Caki2 (cell line): Measurements from ENCODE around the gene KCNS3. TPM values are rescaled to one million over a fixed set of nuclear protein-coding genes. Genes with fewer than 3 reads are reported as not detected.
A peak's percentile ranks its signal among the peaks of the same experiment; 100 is the strongest.

Experiments used
- DNase-seq: peaks from one replicate; pipeline ENCODE4 v3.0.0-alpha.2; 2015; ENCODE audit warnings: low read depth
- in situ Hi-C: cut with HindIII; loops from 2 replicates; pipeline ENCODE4 v1.10.0; 2016; ENCODE audit warnings: low sequenced_read_pairs, low pct_unique_long_range_greater_than_20kb, mixed read lengths
- total RNA-seq: library from RNA; depleted of rRNA; stranded (reverse); fragments of >200 nt; shearing (Covaris generic); gene quantifications from 2 replicates; pipeline ENCODE4 v1.2.3, GENCODE V29; 2014; ENCODE audit warnings: low replicate concordance

Gene KCNS3
- total RNA-seq, 1 experiment from 2014 or later = 75.3 TPM

DNA sequence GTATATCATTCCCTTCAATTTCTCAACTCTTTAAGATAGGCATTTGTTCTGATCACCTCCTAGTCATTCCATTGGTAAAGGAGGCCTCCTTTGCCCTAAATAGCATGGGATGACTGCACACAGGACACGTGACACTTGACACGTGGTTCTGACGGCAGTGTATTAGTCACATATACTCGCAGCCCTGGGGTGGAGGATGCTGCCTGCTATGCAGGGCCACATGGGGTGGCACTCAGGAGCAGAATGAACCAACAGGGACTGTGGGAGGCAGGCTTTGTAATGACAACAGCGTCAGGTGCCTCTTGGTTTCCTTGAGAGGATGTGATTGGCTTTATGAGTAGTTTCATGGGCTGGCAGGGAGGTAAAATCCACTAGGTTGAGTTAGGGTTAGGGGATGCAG lies 9.3 kb upstream of the KCNS3 start:
- DNase-seq = peak; percentile 86
- in situ Hi-C loops = no loop called here

DNA sequence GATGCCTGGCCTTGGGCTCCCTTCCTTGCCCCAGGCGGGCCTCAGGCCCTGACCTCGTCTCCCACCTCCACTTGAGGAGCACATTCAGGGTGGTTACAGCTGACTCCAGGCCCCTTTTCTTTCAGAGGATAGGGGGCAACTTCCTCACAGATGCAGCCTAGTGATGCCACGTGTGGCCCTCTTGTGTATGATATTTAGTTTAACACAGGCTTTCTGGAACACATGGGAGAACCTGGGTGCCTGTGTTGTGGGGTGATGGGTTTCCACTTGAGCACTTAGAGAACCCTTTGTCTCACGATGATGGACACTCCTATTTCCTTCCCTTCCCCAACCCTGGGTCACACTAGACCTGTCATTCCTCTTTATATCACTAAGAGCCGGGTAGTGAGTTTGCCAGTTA lies 6.8 kb upstream of the KCNS3 start:
- in situ Hi-C loops = no loop called here
- DNase-seq = no peak

DNA sequence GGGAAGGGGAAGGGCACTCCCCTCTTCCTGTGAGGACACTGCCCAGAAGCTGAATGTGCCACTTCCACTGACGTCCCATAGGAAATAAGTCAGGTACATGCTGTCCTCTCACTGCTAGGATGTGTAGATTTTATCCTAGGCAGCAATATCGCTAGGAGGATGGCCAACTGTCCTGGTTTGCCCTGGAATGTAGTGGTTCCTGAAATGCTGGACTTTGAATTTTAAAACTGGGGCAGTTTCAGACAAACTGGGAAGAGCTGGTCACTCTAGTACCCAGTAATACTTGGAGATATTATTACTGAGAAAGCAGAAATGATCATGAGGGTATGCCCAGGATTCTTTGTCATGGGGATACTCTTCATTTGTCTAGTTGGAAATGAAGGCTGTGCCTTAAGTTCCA lies 5.4 kb upstream of the KCNS3 start:
- no peak for DNase-seq
- in situ Hi-C loops = no loop called here

DNA sequence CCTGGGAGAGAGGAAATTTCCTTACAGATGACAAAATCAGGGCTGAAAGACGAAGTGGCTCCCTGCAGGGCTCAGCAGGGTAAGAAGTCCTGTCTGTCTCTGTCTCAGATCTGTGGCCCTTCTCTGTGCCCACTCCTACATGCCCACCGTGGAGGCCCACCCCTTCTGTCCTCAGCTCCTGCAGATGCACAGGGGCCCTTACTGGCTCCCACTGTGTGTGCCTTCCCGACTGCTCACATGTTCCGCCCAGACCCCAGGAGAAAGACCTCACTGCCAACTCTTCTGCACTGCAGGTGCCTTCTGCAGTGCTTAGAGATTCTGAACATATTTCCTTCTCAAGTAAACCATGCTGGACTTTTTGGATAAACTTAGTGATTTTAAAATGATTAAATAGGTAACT lies 1.9 kb upstream of the KCNS3 start:
- DNase-seq = no peak
- in situ Hi-C loops = no loop called here

DNA sequence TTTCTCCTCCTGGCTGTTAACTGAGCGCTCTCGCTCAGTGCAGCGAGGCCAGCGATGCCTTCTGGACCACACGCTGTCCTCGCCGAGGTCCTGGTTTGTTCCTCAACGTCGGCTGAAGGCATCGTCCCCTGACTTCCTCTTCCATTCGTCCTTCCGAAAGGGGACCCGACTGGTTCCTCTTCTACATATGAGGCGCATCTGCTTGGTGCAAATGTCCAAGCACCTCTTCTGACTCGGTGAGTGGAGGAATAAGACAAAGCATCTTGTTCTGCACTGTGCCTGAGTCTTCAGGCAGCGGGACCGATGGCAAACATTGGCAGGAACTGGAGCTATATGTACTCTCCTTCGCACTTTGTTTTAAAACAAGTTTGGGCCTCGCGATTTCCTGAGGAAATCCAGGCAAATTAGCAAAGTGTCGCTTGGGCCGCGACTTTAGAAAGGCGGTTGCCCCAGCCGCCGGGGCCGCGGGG lies 621 bp upstream of the KCNS3 start:
- in situ Hi-C loops = no loop called here

DNA sequence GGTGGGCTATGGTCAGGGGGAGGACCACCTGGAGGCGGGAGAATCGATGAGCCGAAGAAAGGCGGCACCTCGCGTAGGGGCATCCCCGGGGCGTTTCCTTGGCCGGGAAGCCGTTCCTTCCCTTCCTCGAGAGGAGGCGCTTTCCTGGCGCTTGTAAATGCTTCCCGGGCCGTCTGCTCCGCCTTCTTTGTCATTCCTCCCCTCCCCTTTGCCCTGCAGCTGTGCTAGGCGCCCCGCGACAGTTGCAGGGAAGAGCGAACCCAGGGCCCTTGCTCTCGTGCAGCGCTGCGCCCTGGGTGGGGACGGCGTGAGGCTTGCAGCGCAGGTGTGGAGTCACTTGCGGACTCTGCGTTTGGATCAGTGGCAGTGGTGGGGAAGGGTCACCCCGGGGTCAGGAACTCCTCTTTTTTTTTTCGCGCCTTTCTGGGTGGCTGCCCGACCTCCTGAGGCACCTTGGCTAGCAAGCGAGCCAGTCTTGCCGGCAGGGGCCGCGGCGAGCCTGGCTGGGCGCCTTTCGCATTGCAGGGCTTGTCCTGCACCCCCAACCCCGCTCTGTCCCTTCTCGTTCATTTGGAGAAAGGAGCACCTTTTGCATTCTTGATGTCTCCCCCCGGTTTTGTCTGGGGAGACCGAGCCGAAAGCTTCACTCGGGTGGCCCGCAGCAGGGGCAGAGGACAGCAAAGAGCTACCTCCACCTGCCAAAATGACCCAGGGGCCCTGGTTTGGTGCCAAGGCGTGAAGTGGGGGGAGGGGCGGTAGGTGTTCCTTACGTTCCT lies 858 bp downstream of the KCNS3 start:
- in situ Hi-C loops = no loop called here
- DNase-seq = peak; percentile 94

More for the DNA sequence above, 621 bp upstream of the KCNS3 start:
- no peak for DNase-seq

DNA sequence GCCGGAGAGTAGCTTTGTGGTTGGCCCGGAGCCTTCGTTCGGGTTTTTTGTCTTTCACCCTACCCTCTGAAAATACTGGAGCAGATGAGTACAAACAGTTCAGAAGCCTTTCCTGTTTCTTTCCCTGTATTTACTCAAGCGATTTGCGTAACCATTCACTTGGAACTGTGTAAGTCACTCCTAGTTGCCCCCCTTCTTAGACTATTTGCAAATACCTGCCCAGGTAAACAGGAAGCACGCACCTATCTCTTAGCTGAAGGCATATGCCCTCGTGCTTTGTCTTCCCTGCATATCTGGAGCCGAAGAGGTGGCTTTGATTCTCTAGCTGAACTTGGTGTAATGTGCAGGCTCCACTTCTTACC lies 1.4 kb downstream of the KCNS3 start:
- no peak for DNase-seq
- in situ Hi-C loops = no loop called here

DNA sequence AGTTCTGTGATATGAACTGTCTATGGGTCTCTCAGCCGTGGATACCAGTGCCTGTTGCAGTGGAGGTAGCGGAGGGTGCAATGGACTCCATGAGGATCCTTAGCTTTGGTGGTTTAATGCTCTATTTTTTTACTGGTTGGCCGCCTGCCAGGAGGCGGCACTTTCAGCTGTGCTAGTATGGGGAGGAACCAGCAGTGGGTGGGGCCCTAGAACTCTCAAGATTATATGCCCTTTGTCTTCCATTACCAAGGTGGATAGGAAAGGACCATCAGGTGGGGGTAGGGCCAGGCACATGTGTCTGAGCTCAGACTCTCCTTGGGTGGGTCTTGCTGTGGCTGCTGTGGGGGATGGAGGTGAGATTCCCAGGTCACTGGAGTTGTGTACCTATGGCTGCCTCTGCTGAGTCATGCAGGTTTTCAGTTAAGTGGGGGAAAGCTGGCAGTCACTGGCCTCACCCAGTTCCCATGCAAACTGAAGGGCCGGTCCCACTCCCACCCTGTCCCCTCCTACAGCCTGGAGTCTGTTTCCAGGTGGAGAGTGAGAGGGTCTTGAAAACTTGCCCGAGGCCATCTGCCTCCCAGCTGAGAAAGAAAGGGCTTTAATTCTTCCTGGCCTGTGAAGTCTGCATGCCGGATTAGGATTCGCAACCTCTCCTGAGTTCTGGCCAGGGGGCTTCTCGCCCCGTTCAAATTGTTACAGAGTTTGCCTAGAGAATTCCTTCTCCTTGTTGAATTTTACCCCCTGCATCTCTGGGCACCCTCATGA lies 14.5 kb downstream of the KCNS3 start:
- peak; percentile 95 for DNase-seq
- in situ Hi-C loops = no loop called here

DNA sequence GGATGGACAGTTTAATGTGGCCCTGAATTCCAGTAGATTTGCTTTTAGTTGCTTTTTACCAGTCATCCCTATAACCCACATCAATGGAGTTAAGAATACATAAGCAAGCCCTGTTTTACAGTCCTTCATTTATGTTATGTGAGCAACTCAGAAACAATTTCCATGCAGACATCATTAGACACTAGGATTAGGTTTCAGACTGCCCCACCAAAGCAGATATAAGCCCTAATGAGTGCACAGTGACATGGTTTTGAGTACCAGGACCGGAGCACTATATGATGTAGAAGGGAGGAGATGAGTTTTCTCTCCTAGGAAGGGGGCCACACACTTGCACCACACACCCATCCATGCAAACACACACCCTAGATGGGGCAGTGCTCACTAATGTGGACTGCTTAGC lies 15.5 kb downstream of the KCNS3 start:
- no peak for DNase-seq
- in situ Hi-C loops = no loop called here

DNA sequence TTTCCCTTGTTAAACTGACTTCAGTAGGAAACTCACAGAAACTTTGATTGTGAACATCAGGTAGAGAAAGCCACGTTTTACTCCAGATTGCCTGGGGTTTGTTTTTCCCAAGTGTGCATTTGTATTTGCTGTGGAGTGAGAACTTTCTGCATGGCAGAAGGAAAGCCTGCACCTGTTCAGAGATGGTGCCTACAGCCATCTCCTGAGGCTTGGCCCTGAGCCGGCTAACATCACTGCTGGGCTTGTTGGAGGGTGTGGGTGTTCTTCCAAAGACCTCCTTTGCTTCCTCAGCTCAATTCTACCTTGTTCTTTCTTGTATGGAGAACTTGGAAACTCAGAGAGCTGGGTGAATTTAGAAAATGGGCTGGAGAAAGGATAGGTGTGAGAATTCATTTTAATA lies 16.1 kb downstream of the KCNS3 start:
- in situ Hi-C loops = no loop called here

DNA sequence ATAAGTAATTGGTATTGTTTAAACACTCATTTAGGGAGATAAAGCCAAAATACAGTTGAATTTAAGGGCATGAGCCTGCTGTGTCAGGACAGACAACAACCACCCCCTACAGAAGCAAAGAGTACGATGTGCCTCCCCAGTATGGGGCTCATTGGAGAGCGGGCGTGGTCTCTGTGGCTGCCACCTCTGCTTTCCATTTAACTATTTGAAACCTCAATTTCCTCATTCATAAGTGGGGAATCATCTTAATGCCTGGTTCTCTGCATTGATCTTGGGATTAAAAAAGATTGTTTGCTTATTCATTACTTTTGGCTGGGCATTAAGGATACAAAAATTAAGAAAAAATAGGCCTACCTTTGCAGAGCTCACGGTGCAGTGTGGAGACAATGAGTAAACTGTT lies 21.4 kb downstream of the KCNS3 start:
- no peak for DNase-seq
- in situ Hi-C loops = no loop called here

More for the DNA sequence above, 16.1 kb downstream of the KCNS3 start:
- DNase-seq = no peak

DNA sequence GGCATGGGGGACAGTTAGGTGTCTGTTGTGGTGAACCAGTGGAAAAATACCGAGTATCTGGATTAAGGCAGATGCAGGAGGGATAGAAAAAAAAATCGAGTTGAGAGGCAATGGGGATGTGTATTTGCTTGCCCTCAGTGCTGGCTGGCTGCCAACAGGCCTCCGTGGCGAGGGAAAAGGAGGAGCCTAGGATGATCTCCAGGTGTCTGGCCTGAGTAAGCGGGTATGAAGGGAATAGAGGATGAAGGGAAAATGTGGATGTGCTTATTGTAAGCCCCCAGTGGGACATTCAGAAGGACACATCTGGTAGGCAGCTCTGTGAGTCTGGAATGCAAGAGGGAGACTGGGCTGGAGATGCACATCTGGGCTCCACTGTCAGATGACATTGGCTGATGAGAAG lies 22.8 kb downstream of the KCNS3 start:
- in situ Hi-C loops = no loop called here

DNA sequence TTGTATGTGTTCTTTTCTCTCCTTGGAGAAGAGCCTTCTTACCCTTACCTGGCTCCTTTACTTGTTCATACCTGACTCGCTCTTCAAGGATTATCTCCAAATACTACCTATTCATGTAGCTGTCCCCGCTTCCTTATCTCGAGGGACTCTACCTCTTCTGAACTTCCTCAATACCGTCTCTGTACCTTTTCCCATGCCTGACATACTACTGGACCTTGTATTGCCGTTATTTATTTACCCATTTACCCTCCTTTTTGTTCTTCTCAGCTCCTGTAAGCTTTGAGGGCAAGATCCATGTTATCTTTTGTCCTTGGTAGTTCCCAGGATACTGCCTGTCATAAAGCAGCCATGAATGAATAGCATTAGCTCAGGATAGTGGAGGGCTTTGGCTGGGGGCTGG lies 32.5 kb downstream of the KCNS3 start:
- no peak for DNase-seq
- in situ Hi-C loops = no loop called here

More for the DNA sequence above, 22.8 kb downstream of the KCNS3 start:
- peak; percentile 59 for DNase-seq

DNA sequence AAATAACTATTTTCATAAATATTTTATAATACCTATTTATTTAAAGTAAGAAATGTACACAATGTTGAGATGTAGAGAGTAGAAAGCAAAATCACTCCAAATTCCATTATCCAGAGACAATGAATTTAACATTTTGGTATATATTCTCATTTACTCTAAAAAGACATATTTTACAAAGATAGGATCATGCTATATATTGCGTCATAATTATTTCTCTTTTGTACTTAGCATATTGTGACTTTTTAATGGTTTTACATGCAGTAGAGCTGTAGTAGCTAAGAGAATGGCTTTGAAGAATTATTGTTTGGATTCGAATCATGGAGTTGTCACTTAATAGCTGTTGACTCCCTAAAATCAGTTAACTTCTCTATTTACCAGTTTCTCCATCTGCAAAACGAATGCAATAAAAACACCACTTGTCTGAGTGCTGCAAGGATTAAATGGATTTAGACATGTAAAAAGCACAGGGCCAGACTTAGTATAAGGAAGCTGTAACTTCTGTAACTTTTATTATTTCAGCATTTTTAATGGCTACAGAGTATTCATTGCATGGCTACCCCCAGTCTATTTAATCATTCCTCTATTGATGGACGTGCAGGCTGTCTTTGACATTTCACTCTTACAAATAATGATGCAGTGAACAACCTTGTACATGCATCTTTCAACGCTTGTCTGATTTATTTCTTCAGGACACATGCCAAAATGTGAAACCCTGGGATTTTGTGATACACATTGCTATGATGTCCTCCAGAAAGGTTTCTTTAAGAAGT lies 33.2 kb downstream of the KCNS3 start:
- in situ Hi-C loops = no loop called here
- DNase-seq = no peak

DNA sequence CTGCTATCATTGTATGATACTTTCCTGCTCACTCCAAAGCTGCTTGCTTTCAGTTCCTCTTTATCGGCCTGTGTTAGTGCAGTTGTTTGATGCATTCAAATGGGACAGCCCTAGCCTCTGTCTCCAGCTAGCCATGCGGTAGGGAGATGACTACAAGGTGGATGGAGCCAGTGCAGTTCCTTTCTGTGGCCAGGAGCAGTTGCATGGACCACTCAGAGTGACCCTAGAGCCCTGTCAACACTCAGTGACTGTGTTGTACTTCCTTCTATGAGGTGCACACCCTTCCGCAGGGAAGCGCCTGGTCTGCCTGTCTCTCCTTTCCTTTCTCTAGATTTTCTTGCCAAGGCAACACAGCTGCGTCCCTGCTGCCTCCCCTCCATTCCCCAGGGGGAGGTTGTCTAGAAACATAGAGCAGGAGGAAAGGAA lies 33.8 kb downstream of the KCNS3 start:
- in situ Hi-C loops = no loop called here

DNA sequence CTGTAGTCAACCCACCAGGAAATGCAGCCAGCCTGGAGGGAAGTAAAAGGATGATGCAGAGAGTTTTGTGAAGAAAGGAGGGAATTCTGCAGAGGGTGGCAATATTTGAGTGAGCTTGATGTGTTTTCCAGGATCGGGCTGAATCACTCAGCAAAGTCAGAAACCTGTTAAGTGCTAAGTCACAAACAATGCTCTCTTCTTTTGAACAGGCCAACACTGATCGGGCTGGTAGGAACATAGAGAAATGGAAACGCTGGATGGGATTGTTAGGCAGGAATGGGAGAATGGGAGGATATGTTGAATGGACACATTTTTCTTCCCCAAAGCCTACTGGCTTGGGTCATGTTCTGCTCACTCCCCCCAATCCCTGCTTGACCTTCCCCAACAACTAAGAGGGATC lies 36.6 kb downstream of the KCNS3 start:
- in situ Hi-C loops = no loop called here
- DNase-seq = no peak

More for the DNA sequence above, 33.8 kb downstream of the KCNS3 start:
- DNase-seq = no peak

DNA sequence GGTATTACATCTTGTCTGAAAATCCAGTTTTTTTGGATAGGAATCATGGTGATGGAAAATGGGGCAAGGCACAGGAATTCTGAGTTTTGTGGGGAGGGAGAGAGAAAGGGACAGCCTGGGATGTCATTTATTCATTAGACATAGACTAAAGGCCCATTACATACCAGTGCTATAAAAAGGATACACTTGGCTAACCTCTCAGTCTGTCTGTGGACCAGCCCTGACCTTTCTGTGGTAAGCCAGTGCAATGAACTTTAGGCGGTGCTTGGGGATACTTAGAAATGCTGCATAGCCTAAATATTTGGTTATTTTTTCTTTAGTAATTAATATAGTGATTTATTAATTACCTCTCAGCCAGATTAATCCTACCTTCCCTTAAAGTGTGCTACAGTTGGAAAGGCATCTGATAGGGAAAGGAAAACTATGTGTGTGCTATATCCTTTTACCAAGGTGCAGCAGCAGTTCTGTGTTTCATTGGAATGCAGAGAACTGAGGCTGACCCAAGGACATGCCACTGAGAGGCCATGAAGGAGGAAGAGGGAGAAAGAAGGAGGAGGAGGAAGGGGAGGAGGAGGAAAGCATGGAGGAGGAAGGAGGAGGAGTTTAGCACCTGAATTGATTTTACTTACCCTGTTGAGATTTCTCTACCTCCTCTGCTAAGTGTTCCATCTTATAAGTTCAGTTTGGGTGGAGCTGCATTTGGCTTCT lies 37.5 kb downstream of the KCNS3 start:
- in situ Hi-C loops = no loop called here
- peak; percentile 57 for DNase-seq

DNA sequence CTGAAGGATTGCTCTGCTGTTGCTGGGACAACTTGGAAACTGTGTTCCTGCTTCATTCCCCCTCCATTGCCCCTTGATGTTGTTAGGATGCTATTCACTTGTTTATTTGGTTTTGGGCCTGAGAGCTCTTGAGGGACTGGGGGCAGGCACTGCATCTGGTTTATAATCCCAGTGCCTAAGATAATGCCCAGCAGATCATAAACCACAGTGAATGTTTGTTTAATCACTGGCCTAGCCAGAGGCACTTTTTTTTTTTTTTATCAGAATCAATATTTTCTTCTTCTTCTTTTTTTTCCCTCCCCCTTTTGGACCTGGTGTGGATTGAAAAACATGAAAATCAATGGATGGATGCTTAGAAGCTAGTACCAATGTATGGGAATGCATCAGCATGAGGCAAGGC lies 38.1 kb downstream of the KCNS3 start:
- DNase-seq = no peak
- in situ Hi-C loops = no loop called here
